ENCODE measurements around the gene NPAS3.

DNA sequence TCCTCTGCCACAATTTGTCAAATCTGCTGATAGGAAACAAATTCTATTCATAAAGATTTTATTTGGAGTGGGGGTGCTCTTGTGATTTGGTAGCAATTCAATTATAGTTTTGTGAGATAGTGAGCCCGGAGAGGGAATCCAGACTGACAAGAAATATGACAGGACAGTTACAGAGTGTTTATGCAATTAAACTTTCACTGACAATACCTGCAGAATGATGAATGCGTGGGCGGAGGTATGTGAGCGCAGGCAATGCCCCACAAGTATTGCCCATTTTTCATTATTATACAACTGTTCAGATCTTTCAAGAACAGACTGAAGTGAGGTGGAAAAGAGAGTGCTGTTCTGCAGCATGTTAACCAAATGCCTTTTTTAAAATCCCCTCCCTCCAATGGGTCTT, 753.2 kb downstream of the NPAS3 start:
- TF ChIP-seq, protein P1, sequence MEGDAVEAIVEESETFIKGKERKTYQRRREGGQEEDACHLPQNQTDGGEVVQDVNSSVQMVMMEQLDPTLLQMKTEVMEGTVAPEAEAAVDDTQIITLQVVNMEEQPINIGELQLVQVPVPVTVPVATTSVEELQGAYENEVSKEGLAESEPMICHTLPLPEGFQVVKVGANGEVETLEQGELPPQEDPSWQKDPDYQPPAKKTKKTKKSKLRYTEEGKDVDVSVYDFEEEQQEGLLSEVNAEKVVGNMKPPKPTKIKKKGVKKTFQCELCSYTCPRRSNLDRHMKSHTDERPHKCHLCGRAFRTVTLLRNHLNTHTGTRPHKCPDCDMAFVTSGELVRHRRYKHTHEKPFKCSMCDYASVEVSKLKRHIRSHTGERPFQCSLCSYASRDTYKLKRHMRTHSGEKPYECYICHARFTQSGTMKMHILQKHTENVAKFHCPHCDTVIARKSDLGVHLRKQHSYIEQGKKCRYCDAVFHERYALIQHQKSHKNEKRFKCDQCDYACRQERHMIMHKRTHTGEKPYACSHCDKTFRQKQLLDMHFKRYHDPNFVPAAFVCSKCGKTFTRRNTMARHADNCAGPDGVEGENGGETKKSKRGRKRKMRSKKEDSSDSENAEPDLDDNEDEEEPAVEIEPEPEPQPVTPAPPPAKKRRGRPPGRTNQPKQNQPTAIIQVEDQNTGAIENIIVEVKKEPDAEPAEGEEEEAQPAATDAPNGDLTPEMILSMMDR (conservative IDR thresholded peaks at IDR 0.05; ENCODE audit: low read length): no peak
- no peak for TF ChIP-seq EZH2phosphoT487 (IDR thresholded peaks at IDR 0.05; ENCODE audit: borderline replicate concordance, low read depth, low read length)
